AG10803 (cell line): ENCODE data around the gene ALG12.

Source experiments
- DNase-seq: peaks from one replicate; pipeline ENCODE4 v3.0.0; 2010; ENCODE audit warnings: low read depth
- H3K4me3 ChIP-seq: 2 replicates; pipeline ENCODE4 v1.5.1; 2011; ENCODE audit warnings: mild to moderate bottlenecking, low read length, control low read depth
- CTCF ChIP-seq: conservative IDR thresholded peaks from 2 replicates; pipeline ENCODE4 v1.5.1; 2011; ENCODE audit warnings: mild to moderate bottlenecking, low read length, control low read depth, inconsistent platforms

Gene ALG12

DNA sequence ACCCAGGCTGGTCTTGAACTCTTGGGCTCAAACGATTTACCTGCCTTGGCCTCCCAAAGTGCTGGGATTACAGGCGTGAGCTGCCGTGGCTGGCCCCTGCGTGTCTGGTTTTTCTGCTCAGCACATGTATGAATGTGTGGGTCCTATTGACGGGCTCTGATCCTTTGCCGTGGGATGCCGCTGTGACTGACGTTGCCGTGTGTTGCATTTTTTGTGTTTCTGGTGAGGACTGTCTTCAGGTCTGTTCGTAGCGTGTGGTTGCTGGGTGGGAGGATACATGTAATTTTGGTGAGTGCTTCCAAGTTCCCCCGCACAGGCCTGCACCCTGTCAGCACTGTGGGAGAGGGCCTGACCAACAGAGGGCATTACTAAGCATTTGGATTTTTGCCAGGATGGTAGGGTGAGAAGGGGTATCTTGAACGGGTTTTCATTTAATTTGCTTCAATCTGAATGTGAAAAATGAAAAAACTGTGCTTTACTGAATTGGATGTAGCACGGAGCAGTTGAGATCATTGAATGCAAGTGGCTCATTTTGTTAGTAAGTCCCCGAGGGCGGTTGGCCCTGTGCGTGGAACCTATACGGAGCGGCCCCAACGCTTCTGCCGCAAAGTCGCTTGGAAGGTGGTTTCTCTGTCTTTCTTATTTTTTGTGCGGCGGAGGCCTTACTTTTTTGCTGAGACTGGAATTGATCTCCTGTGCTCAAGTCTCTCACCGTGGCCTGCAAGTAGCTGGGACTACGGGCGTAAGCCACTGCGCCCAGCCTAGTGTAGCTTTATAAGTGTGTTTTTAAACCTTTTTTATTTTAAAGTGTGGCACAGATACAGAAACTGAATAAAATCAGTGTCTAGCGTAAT lies 56.4 kb downstream of the ALG12 start:
- H3K4me3 ChIP-seq, result no peak overlapping the region
- no peak for TF ChIP-seq CTCF
- DNase-seq, result no peak

GRCh38 chr22:49858827-49859226 lies 59.4 kb downstream of the ALG12 start:
- no peak for TF ChIP-seq CTCF
- H3K4me3 ChIP-seq, result no peak overlapping the region
- DNase-seq, result no peak

GRCh38 chr22:49856766-49857618 lies 61.2 kb downstream of the ALG12 start:
- no peak for TF ChIP-seq CTCF
- H3K4me3 ChIP-seq, result no peak overlapping the region
- no peak for DNase-seq

- TF ChIP-seq CTCF, result no peak
- no peak for DNase-seq
- no peak overlapping the region for H3K4me3 ChIP-seq
Observed at GRCh38 chr22:49856343-49856742, 61.9 kb downstream of the ALG12 start.

- DNase-seq, result no peak
- TF ChIP-seq CTCF, result no peak
- H3K4me3 ChIP-seq, result peak overlapping the region; percentile 82
Observed at GRCh38 chr22:49855251-49855911, 62.9 kb downstream of the ALG12 start.

GRCh38 chr22:49853981-49854831 lies 64.0 kb downstream of the ALG12 start:
- TF ChIP-seq CTCF, result no peak
- H3K4me3 ChIP-seq, result peak overlapping the region; percentile 82
- peak; percentile 24 for DNase-seq
